Tibial nerve (tissue), 4 donors: Measurements from ENCODE around the gene NDUFA13. TPM values are rescaled to one million over a fixed set of nuclear protein-coding genes. Genes with fewer than 3 reads are reported as not detected.

ENCODE experiments used
- DNase-seq, 2 donors: peaks; one replicate each; pipeline ENCODE4 v3.0.0-alpha.2; 2019; ENCODE audit warnings: low spot score in 2 of 2
- H3K27ac ChIP-seq, 4 donors: fragments of 200-600 bp; sonication (generic) in 3 of 4; one replicate each; pipeline ENCODE4 v1.5.1; 2017 to 2019; ENCODE audit warnings: mild to moderate bottlenecking in 1 of 4
- H3K27me3 ChIP-seq, 2 donors: fragments of 200-600 bp; sonication (generic) in 1 of 2; one replicate each; pipeline versions ENCODE4 v1.5.1 to v1.6.0; 2017 to 2019
- H3K36me3 ChIP-seq, 3 donors: fragments of 200-600 bp; sonication (generic); one replicate each; pipeline ENCODE4 v1.5.1; 2018 to 2019
- H3K4me1 ChIP-seq, 4 donors: fragments of 200-600 bp; sonication (generic) in 3 of 4; one replicate each; pipeline ENCODE4 v1.5.1; 2017 to 2019
- H3K4me3 ChIP-seq, 4 donors: fragments of 200-600 bp; sonication (generic) in 3 of 4; one replicate each; pipeline ENCODE4 v1.5.1; 2017 to 2019; ENCODE audit warnings: mild to moderate bottlenecking in 1 of 4, moderate library complexity in 1 of 4
- H3K9me3 ChIP-seq, 4 donors: fragments of 200-600 bp; sonication (generic) in 3 of 4; one replicate each; pipeline ENCODE4 v1.5.1; 2017 to 2019
- EP300 ChIP-seq, 2 donors: sonication (generic); formaldehyde crosslinking; IDR thresholded peaks; one replicate each; pipeline ENCODE4 v1.6.1; 2017; ENCODE audit warnings: antibody characterized with exemption in 2 of 2, mild to moderate bottlenecking in 1 of 2
- POLR2A ChIP-seq, 2 donors: fragments of 450-650 bp; IDR thresholded peaks; one replicate each; pipeline ENCODE4 v1.6.1; 2017; ENCODE audit warnings: antibody characterized with exemption in 2 of 2, mild to moderate bottlenecking in 2 of 2, moderate library complexity in 2 of 2
- WGBS, 2 donors: methylation state at CpG; one replicate each; pipeline ENCODE4 v1.1.5; 2018; 5-methylcytosine and 5-hydroxymethylcytosine counted together
- total RNA-seq, 4 donors: library from RNA; depleted of rRNA; stranded (reverse); fragments of >200 nt; gene quantifications; one replicate each; pipeline ENCODE4 v1.1.0, GENCODE V29; 2016
- TF ChIP-seq, protein P1 (sequence below), 5 experiments: fragments of 200-600 bp in 3 of 5; fragments of 450-650 bp in 2 of 5; sonication (generic) in 3 of 5; IDR thresholded peaks; one replicate each; pipeline ENCODE4 v1.5.1; 2016 to 2019; ENCODE audit warnings: antibody characterized with exemption in 5 of 5, mild to moderate bottlenecking in 3 of 5, moderate library complexity in 2 of 5

Gene NDUFA13
- total RNA-seq, 4 donors from 2014 or later = 27.3 to 93.6 (median 61.6) TPM

DNA sequence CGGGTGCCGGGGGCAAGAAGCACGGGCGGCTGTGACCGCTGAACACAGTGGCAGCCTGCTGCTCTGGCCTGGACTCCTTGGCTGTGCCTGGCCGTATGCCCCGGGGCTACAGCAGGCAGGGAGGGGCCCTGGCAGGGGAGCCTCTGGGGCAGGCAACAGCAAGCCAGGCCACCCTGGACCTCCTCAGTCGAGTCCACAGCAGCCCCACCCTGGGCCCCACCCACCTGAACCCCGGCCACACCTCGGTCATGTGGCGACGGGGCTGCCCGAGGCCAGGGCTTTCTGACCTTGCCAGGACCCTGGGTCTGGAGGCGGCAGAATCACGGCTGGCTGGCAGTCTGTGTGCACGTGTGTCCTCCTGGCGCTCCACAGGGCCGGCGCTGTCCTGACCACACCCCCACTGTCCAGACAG is 30.7 kb downstream of the NDUFA13 start:
- no peak overlapping the region for H3K4me3 ChIP-seq
- peaks cover 0 to 5% (median 0%) of the 10 kb centered on the region in 4 donors for H3K4me1 ChIP-seq
- H3K9me3 ChIP-seq = peaks cover 0 to 3% (median 0%) of the 10 kb centered on the region in 4 donors
- TF ChIP-seq, protein P1, sequence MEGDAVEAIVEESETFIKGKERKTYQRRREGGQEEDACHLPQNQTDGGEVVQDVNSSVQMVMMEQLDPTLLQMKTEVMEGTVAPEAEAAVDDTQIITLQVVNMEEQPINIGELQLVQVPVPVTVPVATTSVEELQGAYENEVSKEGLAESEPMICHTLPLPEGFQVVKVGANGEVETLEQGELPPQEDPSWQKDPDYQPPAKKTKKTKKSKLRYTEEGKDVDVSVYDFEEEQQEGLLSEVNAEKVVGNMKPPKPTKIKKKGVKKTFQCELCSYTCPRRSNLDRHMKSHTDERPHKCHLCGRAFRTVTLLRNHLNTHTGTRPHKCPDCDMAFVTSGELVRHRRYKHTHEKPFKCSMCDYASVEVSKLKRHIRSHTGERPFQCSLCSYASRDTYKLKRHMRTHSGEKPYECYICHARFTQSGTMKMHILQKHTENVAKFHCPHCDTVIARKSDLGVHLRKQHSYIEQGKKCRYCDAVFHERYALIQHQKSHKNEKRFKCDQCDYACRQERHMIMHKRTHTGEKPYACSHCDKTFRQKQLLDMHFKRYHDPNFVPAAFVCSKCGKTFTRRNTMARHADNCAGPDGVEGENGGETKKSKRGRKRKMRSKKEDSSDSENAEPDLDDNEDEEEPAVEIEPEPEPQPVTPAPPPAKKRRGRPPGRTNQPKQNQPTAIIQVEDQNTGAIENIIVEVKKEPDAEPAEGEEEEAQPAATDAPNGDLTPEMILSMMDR (IDR thresholded peaks at IDR 0.05) = no peak
- TF ChIP-seq POLR2A (IDR thresholded peaks at IDR 0.05) (no peak), EP300 (IDR thresholded peaks at IDR 0.05) (no peak)
- no peak for DNase-seq
- H3K36me3 ChIP-seq = no peaks in the 10 kb centered on the region
- 43 to 54% methylated on average over 11 to 15 of the region's 19 CpGs for WGBS, 2 donors
- no peak overlapping the region for H3K27ac ChIP-seq
- peaks cover 0 to 76% of the 10 kb centered on the region in 2 donors for H3K27me3 ChIP-seq

DNA sequence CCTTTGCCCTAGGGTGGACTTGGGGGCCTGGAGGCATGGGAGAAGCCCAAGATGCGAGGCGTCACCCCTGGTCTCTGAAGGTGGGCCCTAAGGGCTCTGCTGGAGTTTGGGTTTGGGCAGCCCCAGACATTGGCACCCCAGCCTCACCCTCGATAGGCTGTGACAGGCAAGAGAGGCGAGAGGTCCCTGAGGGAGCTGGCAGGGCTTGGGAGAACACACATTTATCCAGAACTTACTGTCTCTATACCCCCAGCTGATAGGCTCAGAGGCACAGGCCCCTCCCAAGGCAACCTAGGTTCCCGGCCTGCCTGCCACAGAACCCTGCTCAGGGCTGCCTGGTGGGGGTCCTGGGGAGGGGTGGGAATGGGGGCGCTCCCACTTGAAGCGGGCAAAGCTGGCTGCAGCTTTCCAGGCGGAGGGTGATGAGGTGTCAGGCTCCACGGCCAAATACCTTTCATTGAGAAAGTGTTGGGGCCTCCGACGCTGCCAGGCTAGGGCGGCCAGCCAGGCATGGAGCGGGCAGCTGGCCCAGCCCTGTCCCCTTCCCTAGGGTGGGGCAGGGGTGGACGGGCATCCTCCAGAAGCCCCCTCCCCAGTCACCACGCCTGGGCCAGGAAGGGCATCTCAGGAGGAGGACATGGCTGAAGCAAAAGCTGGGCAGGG is 31.8 kb downstream of the NDUFA13 start:
- Histone ChIP-seq H3K36me3 (no peaks in the 10 kb centered on the region), H3K4me3 (no peak overlapping the region), H3K9me3 (peaks cover 0 to 3% (median 0%) of the 10 kb centered on the region in 4 donors), H3K27ac (no peak overlapping the region), H3K4me1 (peaks cover 0 to 3% (median 0%) of the 10 kb centered on the region in 4 donors), H3K27me3 (peaks cover 0 to 66% of the 10 kb centered on the region in 2 donors)
- 61 to 65% methylated on average over 7 to 14 of the region's 15 CpGs for WGBS, 2 donors
- TF ChIP-seq, protein P1 (IDR thresholded peaks at IDR 0.05) = no peak
- TF ChIP-seq EP300 (IDR thresholded peaks at IDR 0.05) = no peak
- no peak for TF ChIP-seq POLR2A (IDR thresholded peaks at IDR 0.05)
- no peak for DNase-seq

DNA sequence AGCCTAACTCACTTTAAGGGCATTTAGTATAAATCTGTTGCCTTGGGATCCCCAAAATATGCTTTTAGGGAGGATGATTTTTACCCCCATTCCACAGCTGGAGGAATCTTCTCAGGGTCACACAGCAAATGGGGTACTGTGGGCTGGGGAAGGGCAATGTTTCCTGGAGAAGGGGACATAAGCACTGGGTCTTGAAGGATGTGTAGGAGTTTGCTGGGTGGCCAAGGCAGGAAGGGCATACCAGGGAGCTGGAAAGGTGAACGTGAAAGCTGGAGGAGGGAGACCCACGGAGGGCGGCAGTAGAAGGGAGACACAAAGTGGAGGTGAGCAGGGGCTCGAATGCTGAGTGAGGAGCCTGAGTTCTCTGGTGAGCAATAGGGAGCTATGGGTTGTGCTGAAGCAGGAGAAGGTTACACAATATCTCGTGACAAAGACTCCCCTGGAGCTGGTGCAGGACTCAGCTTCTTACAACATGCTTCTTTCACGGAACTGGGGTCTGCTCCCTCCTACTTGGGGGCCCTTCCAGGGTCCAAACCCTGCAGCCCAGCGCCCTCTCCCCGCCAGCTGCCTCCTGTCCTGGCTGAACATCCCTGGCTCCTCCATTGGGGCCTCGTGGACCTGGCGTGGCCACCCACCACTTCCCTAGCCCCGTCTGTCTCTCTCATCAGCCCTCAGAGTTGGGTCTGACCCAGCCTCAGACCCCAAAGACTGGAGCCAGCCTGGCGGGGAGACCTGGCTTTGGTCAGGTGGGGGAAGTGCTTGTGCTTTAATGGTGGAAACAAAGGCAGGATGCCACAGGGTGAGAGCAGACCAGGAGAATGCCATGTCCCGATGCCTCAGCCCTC is 33.1 kb downstream of the NDUFA13 start:
- no peaks in the 10 kb centered on the region for H3K36me3 ChIP-seq
- peaks cover 0 to 3% (median 0%) of the 10 kb centered on the region in 4 donors for H3K9me3 ChIP-seq
- TF ChIP-seq EP300 (IDR thresholded peaks at IDR 0.05) (no peak), POLR2A (IDR thresholded peaks at IDR 0.05) (no peak)
- TF ChIP-seq, protein P1 (IDR thresholded peaks at IDR 0.05) = no peak
- WGBS, 2 donors = 56 to 72% methylated on average over 11 to 13 of the region's 13 CpGs
- H3K27ac ChIP-seq = no peak overlapping the region
- H3K4me1 ChIP-seq = peaks cover 0 to 3% (median 0%) of the 10 kb centered on the region in 4 donors
- no peak for DNase-seq
- peaks cover 0 to 53% of the 10 kb centered on the region in 2 donors for H3K27me3 ChIP-seq
- no peak overlapping the region for H3K4me3 ChIP-seq

DNA sequence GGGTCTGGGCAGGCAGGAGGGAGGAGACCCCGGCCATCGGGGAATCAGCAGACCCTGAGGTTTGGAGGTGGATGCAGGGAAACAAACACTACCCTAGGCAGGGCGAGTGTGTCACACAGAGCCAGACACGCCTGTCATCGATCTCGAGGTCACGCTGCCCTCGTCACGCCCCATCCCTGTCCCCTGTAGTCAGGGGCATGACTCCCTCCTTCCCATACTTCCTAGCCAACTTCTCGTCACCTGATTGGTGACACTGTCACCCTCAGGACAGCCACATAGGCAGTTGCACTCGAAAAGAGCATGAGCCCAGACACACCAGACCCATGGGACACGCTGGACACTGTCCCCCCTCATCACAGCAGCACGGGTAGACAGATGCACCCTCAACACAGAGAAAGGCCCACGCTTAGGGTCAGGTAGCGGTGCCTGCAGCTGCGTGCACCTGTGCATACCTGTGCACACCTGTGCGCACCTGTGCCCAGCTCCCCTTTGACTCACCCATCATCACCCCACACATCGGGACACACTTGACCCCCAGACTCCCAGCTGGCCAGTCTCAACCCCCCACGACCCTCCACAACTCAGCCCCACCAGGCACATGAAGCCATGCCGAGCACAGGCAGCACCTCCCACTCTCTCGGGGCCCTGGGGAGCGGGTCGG is 33.9 kb downstream of the NDUFA13 start:
- no peak overlapping the region for H3K27ac ChIP-seq
- H3K9me3 ChIP-seq = peaks cover 0 to 3% (median 0%) of the 10 kb centered on the region in 4 donors
- H3K36me3 ChIP-seq = no peaks in the 10 kb centered on the region
- H3K27me3 ChIP-seq = peaks cover 0 to 45% of the 10 kb centered on the region in 2 donors
- TF ChIP-seq POLR2A (IDR thresholded peaks at IDR 0.05) = no peak
- no peak for TF ChIP-seq EP300 (IDR thresholded peaks at IDR 0.05)
- TF ChIP-seq, protein P1 (IDR thresholded peaks at IDR 0.05) = no peak
- 61 to 66% methylated on average over 23 of the region's 23 CpGs for WGBS, 2 donors
- H3K4me1 ChIP-seq = peaks cover 0 to 3% (median 0%) of the 10 kb centered on the region in 4 donors
- DNase-seq = no peak
- H3K4me3 ChIP-seq = no peak overlapping the region
